HG03439 (cell line): Measurements from ENCODE around the gene MYH15.

Experiments used
- ATAC-seq: cut with Tn5 transposase; IDR thresholded peaks from one replicate; pipeline ENCODE4 v1.9.1; 2021; ENCODE audit warnings: mild to moderate bottlenecking, moderate library complexity; ENCODE audit not compliant: unreplicated experiment

The MYH15 gene

GRCh38 chr3:108510496-108510895 is at the start of gene MYH15:
TSS of gene MYH15 (minus strand) at chr3:108510596. CDS start at chr3:108510530, 66 bp downstream.
- no peak for ATAC-seq

- no peak for ATAC-seq
Measured at GRCh38 chr3:108555966-108556581, 45.7 kb upstream of the MYH15 start.

GRCh38 chr3:108554913-108555571 is 44.6 kb upstream of the MYH15 start:
- no peak for ATAC-seq

GRCh38 chr3:108554229-108554628 is 43.8 kb upstream of the MYH15 start:
- ATAC-seq = no peak

- ATAC-seq = peak; percentile 71
Measured at GRCh38 chr3:108552267-108553159, 42.1 kb upstream of the MYH15 start.

GRCh38 chr3:108548886-108549285 is 38.5 kb upstream of the MYH15 start:
- no peak for ATAC-seq

- ATAC-seq = no peak
Measured at GRCh38 chr3:108548304-108548703, 37.9 kb upstream of the MYH15 start.

GRCh38 chr3:108546692-108547091 is 36.3 kb upstream of the MYH15 start:
- ATAC-seq = peak; percentile 62

GRCh38 chr3:108546247-108546646 is 35.9 kb upstream of the MYH15 start:
- ATAC-seq = peak; percentile 49

- ATAC-seq = no peak
Measured at GRCh38 chr3:108538083-108538482, 27.7 kb upstream of the MYH15 start.

- peak; percentile 86 for ATAC-seq
Measured at GRCh38 chr3:108528459-108529252, 18.3 kb upstream of the MYH15 start.

- no peak for ATAC-seq
Measured at GRCh38 chr3:108527817-108528216, 17.4 kb upstream of the MYH15 start.

- ATAC-seq = no peak
Measured at GRCh38 chr3:108527109-108527508, 16.7 kb upstream of the MYH15 start.

GRCh38 chr3:108525971-108526370 is 15.6 kb upstream of the MYH15 start:
- no peak for ATAC-seq

- ATAC-seq = no peak
Measured at GRCh38 chr3:108525256-108525655, 14.9 kb upstream of the MYH15 start.

GRCh38 chr3:108524537-108524936 is 14.1 kb upstream of the MYH15 start:
- no peak for ATAC-seq

GRCh38 chr3:108518895-108519294 is 8.5 kb upstream of the MYH15 start:
- ATAC-seq = no peak

GRCh38 chr3:108516881-108517280 is 6.5 kb upstream of the MYH15 start:
- ATAC-seq = no peak

GRCh38 chr3:108513961-108514360 is 3.6 kb upstream of the MYH15 start:
- ATAC-seq = no peak

- no peak for ATAC-seq
Measured at GRCh38 chr3:108512671-108513070, 2.3 kb upstream of the MYH15 start.

GRCh38 chr3:108511490-108511889 is 1.1 kb upstream of the MYH15 start:
- no peak for ATAC-seq
